ENCODE measurements around the gene POU1F1.
A peak's percentile ranks its signal among the peaks of the same experiment; 100 is the strongest.
"Not testable (repeated sequence)": the region's sequence is repeated elsewhere in the genome, so short reads cannot be mapped to it uniquely, and the experiment has no call there.

POU1F1 gene

DNA sequence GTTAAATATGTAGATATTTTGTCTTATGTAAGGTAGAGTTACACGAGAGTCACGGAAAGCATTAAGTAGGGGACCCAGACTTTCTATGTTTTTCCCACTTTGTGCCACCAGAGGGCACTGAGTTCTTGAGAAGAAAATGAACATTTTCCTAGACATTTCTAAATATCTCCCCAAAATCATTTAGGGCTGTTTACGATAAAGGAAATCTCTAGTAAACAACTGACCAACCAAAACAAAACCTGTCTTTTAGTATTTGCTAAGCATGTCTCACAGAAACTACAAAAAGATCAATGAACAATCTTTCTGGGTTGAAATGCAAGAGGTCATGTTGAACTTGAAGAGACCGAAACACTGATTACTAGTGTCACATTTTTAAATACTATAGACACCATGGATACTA is 16.1 kb downstream of the POU1F1 start:
- H3K9me3 ChIP-seq (replicated peaks in 1 of 2; ENCODE audit: control insufficient read depth in 2 of 2, insufficient read depth in 1 of 2, low read depth in 1 of 2, low read length in 2 of 2) = no peaks in the 10 kb centered on the region
- H3K4me3 ChIP-seq (ENCODE audit: low read length in 2 of 2) = no peak overlapping the region
- H3K4me1 ChIP-seq (ENCODE audit: control insufficient read depth in 2 of 2, insufficient read depth in 1 of 2, low read depth in 1 of 2, low read length in 2 of 2) = peaks cover 0 to 6% of the 10 kb centered on the region in 2 donors
- H3K27ac ChIP-seq (replicated peaks; ENCODE audit: low read length) = no peak overlapping the region
- no peak overlapping the region for H2AK5ac ChIP-seq (ENCODE audit: low read depth, low read length)
- no peak overlapping the region for H3K9ac ChIP-seq (ENCODE audit: low read depth, low read length, poor library complexity)
- H3K4me2 ChIP-seq (ENCODE audit: insufficient read depth, low read length, poor library complexity, severe bottlenecking) = no peak overlapping the region
- no peak overlapping the region for H4K8ac ChIP-seq (ENCODE audit: low read depth, low read length)
- H3K27me3 ChIP-seq (ENCODE audit: control insufficient read depth in 3 of 3, insufficient read depth in 3 of 3, low read depth in 1 of 3, low read length in 3 of 3) = no peaks in the 10 kb centered on the region
- no peaks in the 10 kb centered on the region for H3K36me3 ChIP-seq (replicated peaks in 1 of 2; ENCODE audit: control insufficient read depth in 2 of 2, insufficient read depth in 2 of 2, low read length in 2 of 2)
- no peak overlapping the region for H2BK15ac ChIP-seq (ENCODE audit: low read length)
- no peak overlapping the region for H2BK5ac ChIP-seq (ENCODE audit: low read length)
- WGBS, 2 donors (ENCODE audit: extremely low coverage in 2 of 2, insufficient read length in 2 of 2, insufficient replicate concordance in 1 of 2) = no CpG with 5 or more reads among the region's 4 CpGs
- no peak overlapping the region for H3K23ac ChIP-seq (ENCODE audit: low read depth, low read length, poor library complexity)
- no peak overlapping the region for H3K4ac ChIP-seq (ENCODE audit: low read length)
- DNase-seq (ENCODE audit: low spot score) = peak; percentile 49
- H2BK12ac ChIP-seq (ENCODE audit: low read length) = no peak overlapping the region
- no peak overlapping the region for H3K18ac ChIP-seq (ENCODE audit: low read length)
- H2BK120ac ChIP-seq (ENCODE audit: low read depth, low read length) = no peak overlapping the region
- no peak overlapping the region for H3K14ac ChIP-seq (ENCODE audit: low read length)
- H2AFZ ChIP-seq (ENCODE audit: low read length) = no peak overlapping the region
- no peaks in the 10 kb centered on the region for H3K79me1 ChIP-seq (ENCODE audit: low read depth, low read length)
- H4K91ac ChIP-seq (ENCODE audit: low read depth, low read length, poor library complexity) = no peak overlapping the region

DNA sequence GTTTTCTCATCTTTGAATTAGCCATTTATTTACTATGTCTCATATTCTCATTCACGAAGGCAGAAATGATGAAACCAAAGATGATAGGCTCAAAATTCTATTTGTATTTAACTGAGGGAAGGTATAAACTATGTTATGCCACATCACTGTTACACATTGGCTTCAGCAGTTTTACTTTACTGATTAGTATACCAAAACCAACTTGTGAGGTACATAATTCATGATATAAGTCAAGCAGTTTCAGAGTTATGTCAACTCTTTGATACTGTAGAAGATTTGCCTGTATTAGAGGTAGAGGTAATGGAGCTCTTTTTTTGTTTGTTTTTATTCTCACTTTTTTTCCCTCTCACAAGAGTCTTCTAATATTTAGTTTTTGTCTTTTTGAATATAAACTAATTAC is 26.4 kb downstream of the POU1F1 start:
- H3K14ac ChIP-seq (ENCODE audit: low read length) = no peak overlapping the region
- H3K36me3 ChIP-seq (replicated peaks in 1 of 2; ENCODE audit: control insufficient read depth in 2 of 2, insufficient read depth in 2 of 2, low read length in 2 of 2) = peaks cover 0 to 49% of the 10 kb centered on the region in 2 donors
- no peak overlapping the region for H3K27ac ChIP-seq (replicated peaks; ENCODE audit: low read length)
- no peak overlapping the region for H3K9ac ChIP-seq (ENCODE audit: low read depth, low read length, poor library complexity)
- DNase-seq (ENCODE audit: low spot score) = no peak
- WGBS, 2 donors (ENCODE audit: extremely low coverage in 2 of 2, insufficient read length in 2 of 2, insufficient replicate concordance in 1 of 2) = no CpG with 5 or more reads among the region's 1 CpG
- H3K4ac ChIP-seq (ENCODE audit: low read length) = no peak overlapping the region
- no peak overlapping the region for H4K91ac ChIP-seq (ENCODE audit: low read depth, low read length, poor library complexity)
- no peak overlapping the region for H3K18ac ChIP-seq (ENCODE audit: low read length)
- H4K8ac ChIP-seq (ENCODE audit: low read depth, low read length) = no peak overlapping the region
- H3K27me3 ChIP-seq (ENCODE audit: control insufficient read depth in 3 of 3, insufficient read depth in 3 of 3, low read depth in 1 of 3, low read length in 3 of 3) = no peaks in the 10 kb centered on the region
- H2BK5ac ChIP-seq (ENCODE audit: low read length) = no peak overlapping the region
- no peak overlapping the region for H2AFZ ChIP-seq (ENCODE audit: low read length)
- no peak overlapping the region for H2BK12ac ChIP-seq (ENCODE audit: low read length)
- no peak overlapping the region for H2BK15ac ChIP-seq (ENCODE audit: low read length)
- H3K4me3 ChIP-seq (ENCODE audit: low read length in 2 of 2) = no peak overlapping the region
- no peak overlapping the region for H3K23ac ChIP-seq (ENCODE audit: low read depth, low read length, poor library complexity)
- H2AK5ac ChIP-seq (ENCODE audit: low read depth, low read length) = no peak overlapping the region
- H2BK120ac ChIP-seq (ENCODE audit: low read depth, low read length) = no peak overlapping the region
- H3K9me3 ChIP-seq (replicated peaks in 1 of 2; ENCODE audit: control insufficient read depth in 2 of 2, insufficient read depth in 1 of 2, low read depth in 1 of 2, low read length in 2 of 2) = no peaks in the 10 kb centered on the region
- no peaks in the 10 kb centered on the region for H3K79me1 ChIP-seq (ENCODE audit: low read depth, low read length)
- no peak overlapping the region for H3K4me2 ChIP-seq (ENCODE audit: insufficient read depth, low read length, poor library complexity, severe bottlenecking)
- H3K4me1 ChIP-seq (ENCODE audit: control insufficient read depth in 2 of 2, insufficient read depth in 1 of 2, low read depth in 1 of 2, low read length in 2 of 2) = no peaks in the 10 kb centered on the region

DNA sequence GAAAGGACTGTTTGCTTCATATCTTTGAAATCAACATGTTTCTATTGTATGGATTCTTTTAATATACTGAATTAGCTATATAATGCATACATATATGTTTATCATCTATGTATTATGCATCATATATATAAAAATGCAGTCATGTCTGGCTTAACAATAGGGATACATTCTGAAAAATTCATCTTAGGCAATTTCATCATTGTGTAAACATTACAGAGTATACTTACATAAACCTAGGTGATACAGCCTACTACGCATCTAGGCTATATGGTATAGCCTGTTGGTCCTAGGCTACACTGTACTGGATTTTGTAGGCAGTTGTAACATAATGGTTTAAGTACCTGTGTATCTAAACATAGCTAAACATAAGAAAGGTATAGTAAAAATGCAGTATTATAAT is 27.6 kb downstream of the POU1F1 start:
- Histone ChIP-seq H4K91ac (ENCODE audit: low read depth, low read length, poor library complexity) (no peak overlapping the region), H3K4ac (ENCODE audit: low read length) (no peak overlapping the region), H3K23ac (ENCODE audit: low read depth, low read length, poor library complexity) (no peak overlapping the region), H3K9ac (ENCODE audit: low read depth, low read length, poor library complexity) (no peak overlapping the region), H3K27ac (replicated peaks; ENCODE audit: low read length) (no peak overlapping the region), H3K36me3 (replicated peaks in 1 of 2; ENCODE audit: control insufficient read depth in 2 of 2, insufficient read depth in 2 of 2, low read length in 2 of 2) (peaks cover 0 to 38% of the 10 kb centered on the region in 2 donors), H4K8ac (ENCODE audit: low read depth, low read length) (no peak overlapping the region), H3K79me1 (ENCODE audit: low read depth, low read length) (no peaks in the 10 kb centered on the region), H3K4me3 (ENCODE audit: low read length in 2 of 2) (no peak overlapping the region), H2BK12ac (ENCODE audit: low read length) (no peak overlapping the region), H3K27me3 (ENCODE audit: control insufficient read depth in 3 of 3, insufficient read depth in 3 of 3, low read depth in 1 of 3, low read length in 3 of 3) (no peaks in the 10 kb centered on the region), H3K14ac (ENCODE audit: low read length) (no peak overlapping the region), H2AK5ac (ENCODE audit: low read depth, low read length) (no peak overlapping the region), H2BK5ac (ENCODE audit: low read length) (no peak overlapping the region), H3K9me3 (replicated peaks in 1 of 2; ENCODE audit: control insufficient read depth in 2 of 2, insufficient read depth in 1 of 2, low read depth in 1 of 2, low read length in 2 of 2) (no peaks in the 10 kb centered on the region), H3K4me2 (ENCODE audit: insufficient read depth, low read length, poor library complexity, severe bottlenecking) (no peak overlapping the region), H3K18ac (ENCODE audit: low read length) (no peak overlapping the region), H2AFZ (ENCODE audit: low read length) (no peak overlapping the region), H2BK15ac (ENCODE audit: low read length) (no peak overlapping the region), H2BK120ac (ENCODE audit: low read depth, low read length) (no peak overlapping the region), H3K4me1 (ENCODE audit: control insufficient read depth in 2 of 2, insufficient read depth in 1 of 2, low read depth in 1 of 2, low read length in 2 of 2) (no peaks in the 10 kb centered on the region)
- no CpG with 5 or more reads among the region's 1 CpG for WGBS, 2 donors (ENCODE audit: extremely low coverage in 2 of 2, insufficient read length in 2 of 2, insufficient replicate concordance in 1 of 2)
- DNase-seq (ENCODE audit: low spot score) = no peak

DNA sequence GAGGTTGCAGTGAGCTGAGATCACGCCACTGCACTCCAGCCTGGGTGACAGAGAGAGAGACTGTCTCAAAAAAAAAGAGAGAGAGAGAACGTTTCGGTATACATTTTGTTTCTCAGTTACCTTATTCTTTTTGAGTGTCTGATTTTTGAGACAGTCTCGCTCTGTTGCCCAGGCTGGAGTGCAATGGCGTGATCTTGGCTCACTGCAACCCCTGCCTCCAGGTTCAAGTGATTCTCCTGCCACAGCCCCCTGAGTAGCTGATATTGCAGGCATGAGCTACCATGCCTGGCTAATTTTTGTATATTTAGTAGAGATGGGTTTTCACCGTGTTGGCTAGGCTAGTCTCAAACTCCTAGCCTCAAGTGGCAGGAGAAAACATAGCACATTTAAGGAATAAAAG is 28.2 kb downstream of the POU1F1 start:
- H3K4me2 ChIP-seq (ENCODE audit: insufficient read depth, low read length, poor library complexity, severe bottlenecking); H3K9me3 ChIP-seq (replicated peaks in 1 of 2; ENCODE audit: control insufficient read depth in 2 of 2, insufficient read depth in 1 of 2, low read depth in 1 of 2, low read length in 2 of 2); H2AK5ac ChIP-seq (ENCODE audit: low read depth, low read length); H2BK120ac ChIP-seq (ENCODE audit: low read depth, low read length); H2AFZ ChIP-seq (ENCODE audit: low read length); H3K79me1 ChIP-seq (ENCODE audit: low read depth, low read length); H2BK12ac ChIP-seq (ENCODE audit: low read length); H3K14ac ChIP-seq (ENCODE audit: low read length); DNase-seq (ENCODE audit: low spot score); H2BK15ac ChIP-seq (ENCODE audit: low read length); H2BK5ac ChIP-seq (ENCODE audit: low read length); H3K9ac ChIP-seq (ENCODE audit: low read depth, low read length, poor library complexity); H3K18ac ChIP-seq (ENCODE audit: low read length); H3K4me3 ChIP-seq (ENCODE audit: low read length in 2 of 2); H3K4ac ChIP-seq (ENCODE audit: low read length); H4K8ac ChIP-seq (ENCODE audit: low read depth, low read length); H3K23ac ChIP-seq (ENCODE audit: low read depth, low read length, poor library complexity); H3K4me1 ChIP-seq (ENCODE audit: control insufficient read depth in 2 of 2, insufficient read depth in 1 of 2, low read depth in 1 of 2, low read length in 2 of 2); H3K27me3 ChIP-seq (ENCODE audit: control insufficient read depth in 3 of 3, insufficient read depth in 3 of 3, low read depth in 1 of 3, low read length in 3 of 3); H3K27ac ChIP-seq (replicated peaks; ENCODE audit: low read length); H4K91ac ChIP-seq (ENCODE audit: low read depth, low read length, poor library complexity): not testable (repeated sequence)
- H3K36me3 ChIP-seq (replicated peaks in 1 of 2; ENCODE audit: control insufficient read depth in 2 of 2, insufficient read depth in 2 of 2, low read length in 2 of 2) = peaks cover 0 to 32% of the 10 kb centered on the region in 2 donors
- no CpG with 5 or more reads among the region's 6 CpGs for WGBS, 2 donors (ENCODE audit: extremely low coverage in 2 of 2, insufficient read length in 2 of 2, insufficient replicate concordance in 1 of 2)
